ENCODE data around the gene TNNC2. TPM values are rescaled to one million over a fixed set of nuclear protein-coding genes. Genes with fewer than 3 reads are reported as not detected.

TNNC2 gene
- total RNA-seq, 1 experiment from 2014 or later: not detected

GRCh38 chr20:45845452-45845851, 18.3 kb upstream of the TNNC2 start:
- CTCF ChIA-PET: no interaction called here
- TF ChIP-seq CTCF (conservative IDR thresholded peaks at IDR 0.05; ENCODE audit: low read depth, low read length): no peak
- TF ChIP-seq EZH2 (IDR thresholded peaks at IDR 0.05; ENCODE audit: borderline replicate concordance, low read depth, low read length, poor library complexity, severe bottlenecking): no peak
- no TSS peak for BruUV-seq (replicated peaks)
- Histone ChIP-seq H3K36me3 (ENCODE audit: insufficient read depth, low read length, poor library complexity, severe bottlenecking) (peaks cover 26% of the 10 kb centered on the region), H3K9me3 (ENCODE audit: low read depth, low read length, poor library complexity, severe bottlenecking) (no peaks in the 10 kb centered on the region), H3K4me1 (ENCODE audit: insufficient read depth, low read length, poor library complexity, severe bottlenecking) (no peaks in the 10 kb centered on the region), H3K27ac (ENCODE audit: low read depth, low read length, poor library complexity, severe bottlenecking) (no peak overlapping the region), H3K27me3 (replicated peaks; ENCODE audit: insufficient read depth, low read depth, low read length, poor library complexity) (no peaks in the 10 kb centered on the region), H3K4me3 (ENCODE audit: low read depth, low read length, poor library complexity, severe bottlenecking) (no peak overlapping the region)
- no peak for DNase-seq (ENCODE audit: low spot score)
- POLR2A ChIA-PET (ENCODE audit: low non-redundant PET): no interaction called here
- intact Hi-C loops (cut with micrococcal nuclease; ENCODE audit: unreplicated experiment): no loop called here

GRCh38 chr20:45843506-45843905, 16.4 kb upstream of the TNNC2 start:
- TF ChIP-seq CTCF (conservative IDR thresholded peaks at IDR 0.05; ENCODE audit: low read depth, low read length): no peak
- no peak for TF ChIP-seq EZH2 (IDR thresholded peaks at IDR 0.05; ENCODE audit: borderline replicate concordance, low read depth, low read length, poor library complexity, severe bottlenecking)
- no TSS peak for BruUV-seq (replicated peaks)
- Histone ChIP-seq H3K4me3 (ENCODE audit: low read depth, low read length, poor library complexity, severe bottlenecking) (no peak overlapping the region), H3K27me3 (replicated peaks; ENCODE audit: insufficient read depth, low read depth, low read length, poor library complexity) (no peaks in the 10 kb centered on the region), H3K4me1 (ENCODE audit: insufficient read depth, low read length, poor library complexity, severe bottlenecking) (no peaks in the 10 kb centered on the region), H3K9me3 (ENCODE audit: low read depth, low read length, poor library complexity, severe bottlenecking) (no peaks in the 10 kb centered on the region), H3K27ac (ENCODE audit: low read depth, low read length, poor library complexity, severe bottlenecking) (no peak overlapping the region), H3K36me3 (ENCODE audit: insufficient read depth, low read length, poor library complexity, severe bottlenecking) (peaks cover 26% of the 10 kb centered on the region)
- POLR2A ChIA-PET (ENCODE audit: low non-redundant PET): no interaction called here
- no peak for DNase-seq (ENCODE audit: low spot score)
- intact Hi-C loops (cut with micrococcal nuclease; ENCODE audit: unreplicated experiment): no loop called here
- CTCF ChIA-PET: no interaction called here

GRCh38 chr20:45842169-45842812, 15.2 kb upstream of the TNNC2 start:
- intact Hi-C loops (cut with micrococcal nuclease; ENCODE audit: unreplicated experiment): no loop called here
- CTCF ChIA-PET: no interaction called here

More at GRCh38 chr20:45842169-45842812, 15.2 kb upstream of the TNNC2 start:
- Histone ChIP-seq H3K4me3 (ENCODE audit: low read depth, low read length, poor library complexity, severe bottlenecking) (no peak overlapping the region), H3K36me3 (ENCODE audit: insufficient read depth, low read length, poor library complexity, severe bottlenecking) (peaks cover 20% of the 10 kb centered on the region), H3K4me1 (ENCODE audit: insufficient read depth, low read length, poor library complexity, severe bottlenecking) (no peaks in the 10 kb centered on the region), H3K27ac (ENCODE audit: low read depth, low read length, poor library complexity, severe bottlenecking) (no peak overlapping the region), H3K27me3 (replicated peaks; ENCODE audit: insufficient read depth, low read depth, low read length, poor library complexity) (no peaks in the 10 kb centered on the region), H3K9me3 (ENCODE audit: low read depth, low read length, poor library complexity, severe bottlenecking) (no peaks in the 10 kb centered on the region)
- no peak for DNase-seq (ENCODE audit: low spot score)
- POLR2A ChIA-PET (ENCODE audit: low non-redundant PET): no interaction called here
- no peak for TF ChIP-seq CTCF (conservative IDR thresholded peaks at IDR 0.05; ENCODE audit: low read depth, low read length)
- no peak for TF ChIP-seq EZH2 (IDR thresholded peaks at IDR 0.05; ENCODE audit: borderline replicate concordance, low read depth, low read length, poor library complexity, severe bottlenecking)
- BruUV-seq (replicated peaks): no TSS peak

Data from A673 (cell line).